DMS153 treated with DMSO at 0.1 percent for 48 hours (cell line): ENCODE measurements around the gene C1orf50.
"Not testable (repeated sequence)": the region's sequence is repeated elsewhere in the genome, so short reads cannot be mapped to it uniquely, and the experiment has no call there.

ENCODE experiments used
- DNase-seq: peaks from one replicate; lab custom pipeline; 2025; ENCODE audit not compliant: unreplicated experiment; lab: John Stamatoyannopoulos, UW

Gene C1orf50

GRCh38 chr1:42739753-42740700, 27.0 kb upstream of the C1orf50 start, which contains the start of gene CLDN19:
TSS of gene CLDN19 (minus strand) at chr1:42740236. CDS start at chr1:42740063, 173 bp downstream.
- no peak for DNase-seq

GRCh38 chr1:42740851-42741580, 26.0 kb upstream of the C1orf50 start:
- no peak for DNase-seq

GRCh38 chr1:42741706-42742105, 25.3 kb upstream of the C1orf50 start:
- DNase-seq = no peak

GRCh38 chr1:42742141-42742540, 24.9 kb upstream of the C1orf50 start:
- no peak for DNase-seq

GRCh38 chr1:42742617-42743316, 24.3 kb upstream of the C1orf50 start:
- no peak for DNase-seq

GRCh38 chr1:42743317-42744147, 23.5 kb upstream of the C1orf50 start:
- DNase-seq = no peak

- no peak for DNase-seq
These were observed 23.0 kb upstream of the C1orf50 start for GRCh38 chr1:42744148-42744413.

GRCh38 chr1:42745851-42746250, 21.2 kb upstream of the C1orf50 start:
- no peak for DNase-seq

- no peak for DNase-seq
These were observed 20.5 kb upstream of the C1orf50 start for GRCh38 chr1:42746436-42747105.

- DNase-seq = peak; percentile 7
These were observed 19.9 kb upstream of the C1orf50 start for GRCh38 chr1:42747125-42747524.

GRCh38 chr1:42748021-42748420, 19.0 kb upstream of the C1orf50 start:
- no peak for DNase-seq

- DNase-seq = no peak
These were observed 18.3 kb upstream of the C1orf50 start for GRCh38 chr1:42748461-42749410.

- no peak for DNase-seq
These were observed 17.0 kb upstream of the C1orf50 start for GRCh38 chr1:42750041-42750440.

GRCh38 chr1:42751511-42752070, 15.5 kb upstream of the C1orf50 start:
- DNase-seq = not testable (repeated sequence)

GRCh38 chr1:42752284-42752683, 14.8 kb upstream of the C1orf50 start:
- no peak for DNase-seq

GRCh38 chr1:42753070-42753469, 14.0 kb upstream of the C1orf50 start:
- no peak for DNase-seq

- DNase-seq = peak; percentile 69
These were observed 9.8 kb upstream of the C1orf50 start for GRCh38 chr1:42756956-42757891.

GRCh38 chr1:42757892-42758275, 9.2 kb upstream of the C1orf50 start:
- DNase-seq = no peak
